Measurements from ENCODE around the gene ACADVL. TPM values are rescaled to one million over a fixed set of nuclear protein-coding genes. Genes with fewer than 3 reads are reported as not detected.

ACADVL gene
- total RNA-seq (2022; extraction: Qiagen RNA extraction; ENCODE audit: low read depth), result 303 to 481 TPM (median 423 TPM) in 5 replicates

GRCh38 chr17:7219812-7220592, at the start of gene ACADVL, which contains the start of gene DLG4:
Gene ACADVL (plus strand): TSS chr17:7219938. CDS start chr17:7219985, 47 bp downstream.
Gene DLG4 (minus strand): TSS chr17:7219836.

GRCh38 chr17:7179317-7180254, 40.2 kb upstream of the ACADVL start, which contains the start of gene ASGR1:
Gene ASGR1 (minus strand): TSS chr17:7179370. CDS start chr17:7178563, 807 bp downstream.

GRCh38 chr17:7234083-7234951, 14.6 kb downstream of the ACADVL start, which contains the start of gene DVL2:
Gene DVL2 (minus strand): TSS chr17:7234517. CDS start chr17:7234262, 255 bp downstream.

GRCh38 chr17:7239091-7240027, 19.6 kb downstream of the ACADVL start, which contains the start of gene PHF23:
Gene PHF23 (minus strand): TSS chr17:7239457. CDS start chr17:7239279, 178 bp downstream.

GRCh38 chr17:7241783-7242716, 22.3 kb downstream of the ACADVL start, which contains the start of gene GABARAP:
Gene GABARAP (minus strand): TSS chr17:7242449. CDS start chr17:7242330, 119 bp downstream.

GRCh38 chr17:7251661-7252175, 32.0 kb downstream of the ACADVL start, which contains the start of gene CTDNEP1:
Gene CTDNEP1 (minus strand): TSS chr17:7251734. CDS start chr17:7251296, 438 bp downstream.

DNA sequence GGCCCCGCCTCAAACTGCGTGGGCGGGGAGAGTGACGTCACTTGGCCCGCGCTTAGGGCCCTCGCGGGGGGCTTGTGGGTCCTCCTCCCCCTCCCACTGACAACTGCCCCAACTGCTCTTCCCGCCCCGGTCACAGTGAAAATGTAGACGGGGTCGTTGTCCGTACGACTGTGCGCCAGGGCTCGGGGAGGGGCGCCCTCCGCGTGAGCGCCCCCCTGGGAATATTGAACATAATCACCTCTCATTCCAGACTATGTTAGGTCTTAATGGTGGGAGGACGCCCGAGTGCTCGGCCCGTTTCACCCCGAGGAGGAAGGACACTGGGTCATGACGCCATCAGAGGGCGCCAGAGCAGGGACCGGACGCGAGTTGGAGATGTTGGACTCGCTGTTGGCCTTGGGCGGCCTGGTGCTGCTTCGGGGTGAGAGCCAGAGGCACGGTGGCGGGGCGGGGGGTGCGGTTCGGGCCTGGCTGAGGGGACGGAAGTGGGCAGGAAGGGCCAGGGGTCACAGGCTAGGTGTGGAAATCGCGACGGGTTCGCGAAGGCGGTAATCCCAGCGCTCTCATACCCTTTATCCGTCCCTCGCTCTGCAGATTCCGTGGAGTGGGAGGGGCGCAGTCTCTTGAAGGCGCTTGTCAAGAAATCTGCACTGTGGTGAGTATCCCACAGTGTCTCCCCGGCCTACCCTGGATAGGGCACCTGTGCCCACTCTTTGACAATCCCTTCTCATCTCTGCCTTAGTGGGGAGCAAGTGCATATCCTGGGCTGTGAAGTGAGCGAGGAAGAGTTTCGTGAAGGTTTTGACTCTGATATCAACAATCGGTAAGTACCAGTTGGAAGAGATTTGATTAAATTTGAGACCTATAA, 32.7 kb downstream of the ACADVL start, which contains the start of gene ELP5:
Gene ELP5 (plus strand): TSS at position 40 of the 868 bp plus-strand sequence. CDS start 336 bp downstream, at position 376.

GRCh38 chr17:7262192-7262934, 42.6 kb downstream of the ACADVL start, which contains the start of gene CLDN7:
Gene CLDN7 (minus strand): TSS chr17:7262478. CDS start chr17:7262043, 435 bp downstream.

Other genes starting within 250 kb of the ACADVL start
- gene ALOX12, start 223.9 kb upstream of the ACADVL start, total RNA-seq (2022; extraction: Qiagen RNA extraction; ENCODE audit: low read depth), result not detected in 5 replicates
- 408 to 509 TPM (median 429 TPM) in 5 replicates for gene RNASEK, start 207.3 kb upstream of the ACADVL start, total RNA-seq (2022; extraction: Qiagen RNA extraction; ENCODE audit: low read depth)
- not detected in 5 replicates for gene BCL6B, start 196.9 kb upstream of the ACADVL start, total RNA-seq (2022; extraction: Qiagen RNA extraction; ENCODE audit: low read depth)
- gene SLC16A13, start 183.9 kb upstream of the ACADVL start, total RNA-seq (2022; extraction: Qiagen RNA extraction; ENCODE audit: low read depth), result 5.7 to 13.1 TPM (median 10.9 TPM) in 5 replicates
- gene SLC16A11, start 175.8 kb upstream of the ACADVL start, total RNA-seq (2022; extraction: Qiagen RNA extraction; ENCODE audit: low read depth), result not detected in 5 replicates
- not detected in 5 replicates for gene CLEC10A, start 139.7 kb upstream of the ACADVL start, total RNA-seq (2022; extraction: Qiagen RNA extraction; ENCODE audit: low read depth)
- gene ASGR2, start 105.1 kb upstream of the ACADVL start, total RNA-seq (2022; extraction: Qiagen RNA extraction; ENCODE audit: low read depth), result 0.17 TPM in 1 of 5 replicates, not detected in the others
- gene ASGR1, start 40.6 kb upstream of the ACADVL start, total RNA-seq (2022; extraction: Qiagen RNA extraction; ENCODE audit: low read depth), result 0.69 to 2.2 TPM (median 1.1 TPM) in 5 replicates
- gene DLG4, start 102 bp upstream of the ACADVL start, total RNA-seq (2022; extraction: Qiagen RNA extraction; ENCODE audit: low read depth), result 5.1 to 8.9 TPM (median 7.9 TPM) in 5 replicates
- gene DVL2, start 14.6 kb downstream of the ACADVL start, total RNA-seq (2022; extraction: Qiagen RNA extraction; ENCODE audit: low read depth), result 23.8 to 44.5 TPM (median 38.9 TPM) in 5 replicates
- gene PHF23, start 19.5 kb downstream of the ACADVL start, total RNA-seq (2022; extraction: Qiagen RNA extraction; ENCODE audit: low read depth), result 82.5 to 108 TPM (median 92.1 TPM) in 5 replicates
- gene GABARAP, start 22.5 kb downstream of the ACADVL start, total RNA-seq (2022; extraction: Qiagen RNA extraction; ENCODE audit: low read depth), result 646 to 813 TPM (median 659 TPM) in 5 replicates
- gene CTDNEP1, start 31.8 kb downstream of the ACADVL start, total RNA-seq (2022; extraction: Qiagen RNA extraction; ENCODE audit: low read depth), result 216 to 257 TPM (median 229 TPM) in 5 replicates
- gene ELP5, start 32.3 kb downstream of the ACADVL start, total RNA-seq (2022; extraction: Qiagen RNA extraction; ENCODE audit: low read depth), result 101 to 153 TPM (median 123 TPM) in 5 replicates
- 0.29 to 2.9 TPM (median 1.6 TPM) in 5 replicates for gene CLDN7, start 42.5 kb downstream of the ACADVL start, total RNA-seq (2022; extraction: Qiagen RNA extraction; ENCODE audit: low read depth)
- 0.20 to 0.42 TPM (median 0.27 TPM) in 5 replicates for gene SLC2A4, start 61.8 kb downstream of the ACADVL start, total RNA-seq (2022; extraction: Qiagen RNA extraction; ENCODE audit: low read depth)
- 0.19 to 0.84 TPM (median 0.47 TPM) in 5 replicates for gene YBX2, start 74.7 kb downstream of the ACADVL start, total RNA-seq (2022; extraction: Qiagen RNA extraction; ENCODE audit: low read depth)
- gene EIF5A, start 87.7 kb downstream of the ACADVL start, total RNA-seq (2022; extraction: Qiagen RNA extraction; ENCODE audit: low read depth), result 1,510 to 1,758 TPM (median 1,707 TPM) in 5 replicates
- gene GPS2, start 95.4 kb downstream of the ACADVL start, total RNA-seq (2022; extraction: Qiagen RNA extraction; ENCODE audit: low read depth), result 96.6 to 116 TPM (median 107 TPM) in 5 replicates
- gene NEURL4, start 109.4 kb downstream of the ACADVL start, total RNA-seq (2022; extraction: Qiagen RNA extraction; ENCODE audit: low read depth), result 17.1 to 38.9 TPM (median 32.2 TPM) in 5 replicates
- gene ACAP1, start 116.6 kb downstream of the ACADVL start, total RNA-seq (2022; extraction: Qiagen RNA extraction; ENCODE audit: low read depth), result 2.9 to 5.3 TPM (median 3.1 TPM) in 5 replicates
- gene KCTD11, start 132.2 kb downstream of the ACADVL start, total RNA-seq (2022; extraction: Qiagen RNA extraction; ENCODE audit: low read depth), result 10.1 to 14.9 TPM (median 13.1 TPM) in 5 replicates
- not detected in 5 replicates for gene TMEM95, start 135.2 kb downstream of the ACADVL start, total RNA-seq (2022; extraction: Qiagen RNA extraction; ENCODE audit: low read depth)
- 1.3 to 1.9 TPM (median 1.8 TPM) in 5 replicates for gene TNK1, start 161.2 kb downstream of the ACADVL start, total RNA-seq (2022; extraction: Qiagen RNA extraction; ENCODE audit: low read depth)
- 29.3 to 48.8 TPM (median 39.6 TPM) in 5 replicates for gene PLSCR3, start 174.6 kb downstream of the ACADVL start, total RNA-seq (2022; extraction: Qiagen RNA extraction; ENCODE audit: low read depth)
- gene TMEM256, start 184.2 kb downstream of the ACADVL start, total RNA-seq (2022; extraction: Qiagen RNA extraction; ENCODE audit: low read depth), result 179 to 229 TPM (median 210 TPM) in 5 replicates
- 11.6 to 21.8 TPM (median 19.1 TPM) in 5 replicates for gene NLGN2, start 187.9 kb downstream of the ACADVL start, total RNA-seq (2022; extraction: Qiagen RNA extraction; ENCODE audit: low read depth)
- gene SPEM1, start 200.4 kb downstream of the ACADVL start, total RNA-seq (2022; extraction: Qiagen RNA extraction; ENCODE audit: low read depth), result not detected in 5 replicates
- not detected in 5 replicates for gene SPEM2, start 205.7 kb downstream of the ACADVL start, total RNA-seq (2022; extraction: Qiagen RNA extraction; ENCODE audit: low read depth)
- not detected in 5 replicates for gene SPEM3, start 208.9 kb downstream of the ACADVL start, total RNA-seq (2022; extraction: Qiagen RNA extraction; ENCODE audit: low read depth)
- gene TMEM102, start 215.5 kb downstream of the ACADVL start, total RNA-seq (2022; extraction: Qiagen RNA extraction; ENCODE audit: low read depth), result 9.4 to 14.9 TPM (median 13.7 TPM) in 5 replicates
- 0.99 to 1.7 TPM (median 1.0 TPM) in 5 replicates for gene FGF11, start 219.6 kb downstream of the ACADVL start, total RNA-seq (2022; extraction: Qiagen RNA extraction; ENCODE audit: low read depth)
- gene CHRNB1, start 225.1 kb downstream of the ACADVL start, total RNA-seq (2022; extraction: Qiagen RNA extraction; ENCODE audit: low read depth), result 6.9 to 9.9 TPM (median 9.7 TPM) in 5 replicates